Adipocyte (in vitro differentiated cells): ENCODE data around the gene MEI1.

Source experiments
- DNase-seq: peaks from one replicate; pipeline ENCODE4 v3.0.0-alpha.2; 2015; ENCODE audit warnings: low read depth
- H3K27me3 ChIP-seq: replicated peaks from 2 replicates; pipeline ENCODE4 v1.7.0; 2013; ENCODE audit warnings: mild to moderate bottlenecking, low read length, moderate library complexity; ENCODE audit not compliant: control insufficient read depth, insufficient read depth
- H3K36me3 ChIP-seq: 2 replicates; pipeline ENCODE4 v1.7.0; 2013; ENCODE audit warnings: low read length, mild to moderate bottlenecking, moderate library complexity; ENCODE audit not compliant: control insufficient read depth, insufficient read depth, severe bottlenecking
- H3K4me1 ChIP-seq: 2 replicates; pipeline ENCODE4 v1.7.0; 2013; ENCODE audit warnings: mild to moderate bottlenecking, low read length, moderate library complexity; ENCODE audit not compliant: control insufficient read depth, insufficient read depth
- H3K4me3 ChIP-seq: 2 replicates; pipeline ENCODE4 v1.7.0; 2013; ENCODE audit warnings: mild to moderate bottlenecking, low read length, moderate library complexity
- H3K9ac ChIP-seq: 2 replicates; pipeline ENCODE4 v1.7.0; 2013; ENCODE audit warnings: mild to moderate bottlenecking, low read length, moderate library complexity
- H3K9me3 ChIP-seq: 2 replicates; pipeline ENCODE4 v1.7.0; 2013; ENCODE audit warnings: mild to moderate bottlenecking, low read length, moderate library complexity; ENCODE audit not compliant: control insufficient read depth

The MEI1 gene

GRCh38 chr22:41793871-41794270 is 94.6 kb downstream of the MEI1 start:
- no peaks in the 10 kb centered on the region for H3K9me3 ChIP-seq
- no peaks in the 10 kb centered on the region for H3K27me3 ChIP-seq
- H3K36me3 ChIP-seq = no peaks in the 10 kb centered on the region
- H3K4me3 ChIP-seq = no peak overlapping the region
- no peak overlapping the region for H3K9ac ChIP-seq
- DNase-seq = no peak
- no peaks in the 10 kb centered on the region for H3K4me1 ChIP-seq

GRCh38 chr22:41798736-41799135 is 99.4 kb downstream of the MEI1 start:
- no peaks in the 10 kb centered on the region for H3K9me3 ChIP-seq
- no peak overlapping the region for H3K9ac ChIP-seq
- no peaks in the 10 kb centered on the region for H3K27me3 ChIP-seq
- H3K4me3 ChIP-seq = no peak overlapping the region
- DNase-seq = no peak
- peaks cover 25% of the 10 kb centered on the region for H3K4me1 ChIP-seq
- no peaks in the 10 kb centered on the region for H3K36me3 ChIP-seq

GRCh38 chr22:41799486-41800347 is 100.4 kb downstream of the MEI1 start:
- Histone ChIP-seq H3K9me3 (no peaks in the 10 kb centered on the region), H3K4me1 (peaks cover 25% of the 10 kb centered on the region), H3K27me3 (no peaks in the 10 kb centered on the region), H3K36me3 (no peaks in the 10 kb centered on the region), H3K4me3 (peak overlapping the region; percentile 90), H3K9ac (peak overlapping the region; percentile 90)
- peak; percentile 28 for DNase-seq

- Histone ChIP-seq H3K4me1 (peaks cover 25% of the 10 kb centered on the region), H3K36me3 (no peaks in the 10 kb centered on the region), H3K27me3 (no peaks in the 10 kb centered on the region), H3K9me3 (no peaks in the 10 kb centered on the region), H3K4me3 (peak within 1 kb of the TSS; percentile 90), H3K9ac (peak within 1 kb of the TSS; percentile 90)
- peak; percentile 95 for DNase-seq
These were observed 101.2 kb downstream of the MEI1 start, which contains the start of gene CCDC134 for GRCh38 chr22:41800348-41801146. TSS of gene CCDC134 (plus strand) at chr22:41800679. CDS start at chr22:41808891, 8,212 bp downstream.

- no peaks in the 10 kb centered on the region for H3K27me3 ChIP-seq
- no peaks in the 10 kb centered on the region for H3K9me3 ChIP-seq
- no peak for DNase-seq
- peak overlapping the region; percentile 90 for H3K4me3 ChIP-seq
- peak overlapping the region; percentile 90 for H3K9ac ChIP-seq
- peaks cover 25% of the 10 kb centered on the region for H3K4me1 ChIP-seq
- no peaks in the 10 kb centered on the region for H3K36me3 ChIP-seq
These were observed 102.0 kb downstream of the MEI1 start for GRCh38 chr22:41801147-41801819.

- no peaks in the 10 kb centered on the region for H3K36me3 ChIP-seq
- peak overlapping the region; percentile 90 for H3K4me3 ChIP-seq
- no peaks in the 10 kb centered on the region for H3K9me3 ChIP-seq
- H3K27me3 ChIP-seq = no peaks in the 10 kb centered on the region
- DNase-seq = peak; percentile 4
- H3K9ac ChIP-seq = no peak overlapping the region
- peaks cover 25% of the 10 kb centered on the region for H3K4me1 ChIP-seq
These were observed 102.6 kb downstream of the MEI1 start for GRCh38 chr22:41801886-41802285.

- H3K4me3 ChIP-seq = no peak overlapping the region
- H3K4me1 ChIP-seq = peaks cover 16% of the 10 kb centered on the region
These were observed 106.3 kb downstream of the MEI1 start for GRCh38 chr22:41805639-41806038.

GRCh38 chr22:41808400-41808799 is 109.1 kb downstream of the MEI1 start:
- no peak for DNase-seq
- H3K36me3 ChIP-seq = no peaks in the 10 kb centered on the region

More at GRCh38 chr22:41805639-41806038, 106.3 kb downstream of the MEI1 start:
- Histone ChIP-seq H3K27me3 (no peaks in the 10 kb centered on the region), H3K9ac (no peak overlapping the region), H3K9me3 (no peaks in the 10 kb centered on the region), H3K36me3 (no peaks in the 10 kb centered on the region)
- DNase-seq = no peak

GRCh38 chr22:41810022-41810421 is 110.7 kb downstream of the MEI1 start:
- H3K27me3 ChIP-seq = no peaks in the 10 kb centered on the region
- DNase-seq = no peak
- H3K4me3 ChIP-seq = no peak overlapping the region
- H3K9me3 ChIP-seq = no peaks in the 10 kb centered on the region
- no peaks in the 10 kb centered on the region for H3K36me3 ChIP-seq
- H3K4me1 ChIP-seq = no peaks in the 10 kb centered on the region
- H3K9ac ChIP-seq = no peak overlapping the region

More at GRCh38 chr22:41808400-41808799, 109.1 kb downstream of the MEI1 start:
- no peaks in the 10 kb centered on the region for H3K9me3 ChIP-seq
- H3K4me3 ChIP-seq = no peak overlapping the region
- no peak overlapping the region for H3K9ac ChIP-seq
- no peaks in the 10 kb centered on the region for H3K4me1 ChIP-seq
- H3K27me3 ChIP-seq = no peaks in the 10 kb centered on the region

- Histone ChIP-seq H3K27me3 (no peaks in the 10 kb centered on the region), H3K9ac (no peak overlapping the region), H3K4me3 (no peak overlapping the region), H3K36me3 (peaks cover 3% of the 10 kb centered on the region), H3K4me1 (no peaks in the 10 kb centered on the region), H3K9me3 (no peaks in the 10 kb centered on the region)
- no peak for DNase-seq
These were observed 113.7 kb downstream of the MEI1 start for GRCh38 chr22:41812805-41813545.
